ENCODE measurements around the gene TNFRSF25.

Gene TNFRSF25

GRCh38 chr1:6447016-6447817, 18.8 kb downstream of the TNFRSF25 start:
- TF ChIP-seq GATA2 (IDR thresholded peaks at IDR 0.05; ENCODE audit: low read depth, low read length) (no peak), GATA3 (IDR thresholded peaks at IDR 0.05; ENCODE audit: low read depth, low read length) (no peak)

DNA sequence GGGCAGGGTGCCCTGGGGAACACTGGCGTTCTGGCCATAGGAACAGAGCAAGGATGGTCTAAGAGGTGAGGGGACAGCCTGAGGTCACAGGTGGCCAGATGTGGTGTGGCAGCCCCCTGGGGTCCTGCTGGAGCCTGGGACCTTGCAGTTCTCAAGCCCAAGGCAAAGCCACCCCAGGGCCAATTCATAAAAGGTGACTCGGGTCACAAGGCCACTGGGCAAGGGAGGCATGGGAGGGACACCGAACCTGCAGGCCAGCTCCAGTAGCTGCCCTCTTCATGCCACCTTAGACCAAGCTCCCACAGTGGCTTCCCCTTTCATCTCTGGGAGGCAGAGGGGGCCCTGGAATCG, 19.3 kb downstream of the TNFRSF25 start:
- TF ChIP-seq GATA2 (IDR thresholded peaks at IDR 0.05; ENCODE audit: low read depth, low read length) (no peak), GATA3 (IDR thresholded peaks at IDR 0.05; ENCODE audit: low read depth, low read length) (no peak)

GRCh38 chr1:6445062-6445763, 20.8 kb downstream of the TNFRSF25 start:
- TF ChIP-seq GATA3 (IDR thresholded peaks at IDR 0.05; ENCODE audit: low read depth, low read length) (no peak), GATA2 (IDR thresholded peaks at IDR 0.05; ENCODE audit: low read depth, low read length) (no peak)

DNA sequence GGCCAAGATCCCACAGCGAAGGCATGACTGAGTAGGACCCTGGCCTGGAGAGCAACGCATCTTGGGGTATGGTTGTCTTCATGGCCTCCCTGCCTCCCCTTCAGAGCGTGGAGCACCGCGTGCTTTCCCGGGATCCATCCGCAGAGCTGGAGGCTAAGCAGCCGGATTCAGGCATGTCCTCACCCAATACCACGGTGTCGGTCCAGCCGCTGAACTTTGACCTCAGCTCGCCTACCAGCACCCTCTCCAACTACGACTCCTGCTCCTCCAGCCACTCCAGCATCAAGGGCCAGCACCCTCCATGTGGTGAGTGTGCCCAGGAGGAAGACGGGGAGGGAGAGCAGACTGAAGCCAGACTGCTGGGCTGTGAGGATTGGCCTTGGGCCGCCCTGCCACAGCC, 21.6 kb downstream of the TNFRSF25 start:
- no peak for TF ChIP-seq GATA3 (IDR thresholded peaks at IDR 0.05; ENCODE audit: low read depth, low read length)
- no peak for TF ChIP-seq GATA2 (IDR thresholded peaks at IDR 0.05; ENCODE audit: low read depth, low read length)

DNA sequence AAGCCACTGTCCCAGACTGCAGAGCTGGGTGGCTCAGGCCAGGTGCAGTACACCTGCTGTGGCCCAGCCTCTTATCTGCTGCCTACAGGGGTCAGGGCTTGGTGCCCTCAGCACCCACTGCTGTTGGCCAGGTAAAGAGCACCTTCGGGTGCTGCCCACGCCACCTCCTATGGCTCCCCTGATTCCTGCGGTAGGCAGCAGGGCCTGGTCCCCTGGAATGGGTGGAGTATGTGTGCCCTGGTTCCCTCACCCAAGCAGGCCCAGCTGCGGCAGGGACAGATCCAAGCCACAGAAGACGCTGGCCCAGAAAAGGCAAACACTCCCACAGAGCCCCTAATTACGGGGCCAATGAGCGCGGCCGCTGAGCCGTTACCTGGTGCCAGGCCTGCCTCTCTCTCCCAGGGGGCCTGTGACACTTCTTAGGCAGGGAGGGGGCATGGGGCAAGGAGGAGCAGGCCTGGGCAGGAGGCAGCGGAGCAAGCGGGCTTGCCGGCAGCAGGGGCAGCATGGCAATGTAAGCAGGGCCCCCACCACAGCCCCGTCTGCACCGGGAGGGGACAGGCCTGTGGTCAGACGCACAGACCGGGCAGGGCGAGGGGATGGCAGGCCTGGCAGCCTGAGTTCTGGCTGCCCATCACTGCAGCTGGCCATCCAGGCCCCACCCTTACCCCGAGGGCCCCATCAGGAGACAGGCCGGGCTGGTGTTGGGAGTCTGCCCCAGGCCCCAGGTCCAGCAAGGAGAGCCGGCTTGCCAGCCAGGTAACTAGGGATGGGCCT, 22.4 kb downstream of the TNFRSF25 start:
- no peak for TF ChIP-seq GATA3 (IDR thresholded peaks at IDR 0.05; ENCODE audit: low read depth, low read length)
- TF ChIP-seq GATA2 (IDR thresholded peaks at IDR 0.05; ENCODE audit: low read depth, low read length) = no peak

DNA sequence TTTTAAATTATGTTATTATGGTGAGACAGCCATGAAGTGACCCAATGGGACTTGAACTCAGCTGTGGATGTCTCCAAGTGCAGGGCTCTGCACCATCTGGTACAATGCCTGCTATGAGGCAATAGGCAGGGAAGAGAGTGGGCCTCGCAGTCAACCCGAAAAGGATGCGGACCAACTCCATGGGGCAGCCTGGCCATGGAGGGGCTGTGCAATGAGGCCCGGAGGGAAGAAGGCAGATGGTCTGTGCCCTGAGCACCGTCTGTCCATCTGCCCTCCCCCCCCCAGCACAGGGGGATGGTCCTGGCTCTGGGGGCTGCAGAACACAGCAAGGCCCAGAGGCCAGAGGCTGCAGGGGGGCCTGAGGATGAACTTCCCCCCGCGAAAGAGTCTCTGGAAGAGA, 24.4 kb downstream of the TNFRSF25 start:
- TF ChIP-seq GATA2 (IDR thresholded peaks at IDR 0.05; ENCODE audit: low read depth, low read length) = no peak
- no peak for TF ChIP-seq GATA3 (IDR thresholded peaks at IDR 0.05; ENCODE audit: low read depth, low read length)

GRCh38 chr1:6440198-6441126, 25.5 kb downstream of the TNFRSF25 start:
- TF ChIP-seq GATA2 (IDR thresholded peaks at IDR 0.05; ENCODE audit: low read depth, low read length) (no peak), GATA3 (IDR thresholded peaks at IDR 0.05; ENCODE audit: low read depth, low read length) (no peak)

DNA sequence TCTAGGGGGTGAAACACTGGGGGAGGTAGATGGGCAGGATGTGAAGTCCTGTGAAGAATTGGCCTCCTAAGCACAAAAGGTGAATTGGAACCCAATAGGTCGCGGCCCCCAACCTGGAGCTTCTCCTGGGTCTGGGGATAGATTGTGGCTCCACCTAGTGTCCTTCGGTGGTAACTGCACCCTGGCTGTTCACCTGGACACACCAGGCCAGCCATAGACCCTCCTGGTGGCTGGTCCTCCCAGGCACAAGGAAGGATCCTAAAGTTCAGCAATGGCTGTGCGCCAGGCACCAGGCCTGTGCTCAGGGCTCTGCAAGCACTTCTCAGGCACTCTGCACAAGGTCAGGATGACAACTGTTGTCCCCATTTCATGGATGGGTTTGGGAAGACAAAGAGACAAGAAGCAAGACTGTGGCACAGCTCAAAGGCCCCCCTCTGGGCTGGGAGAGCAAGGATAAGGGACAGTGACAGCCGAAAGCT, 27.9 kb downstream of the TNFRSF25 start:
- TF ChIP-seq GATA3 (IDR thresholded peaks at IDR 0.05; ENCODE audit: low read depth, low read length) (no peak), GATA2 (IDR thresholded peaks at IDR 0.05; ENCODE audit: low read depth, low read length) (no peak)

DNA sequence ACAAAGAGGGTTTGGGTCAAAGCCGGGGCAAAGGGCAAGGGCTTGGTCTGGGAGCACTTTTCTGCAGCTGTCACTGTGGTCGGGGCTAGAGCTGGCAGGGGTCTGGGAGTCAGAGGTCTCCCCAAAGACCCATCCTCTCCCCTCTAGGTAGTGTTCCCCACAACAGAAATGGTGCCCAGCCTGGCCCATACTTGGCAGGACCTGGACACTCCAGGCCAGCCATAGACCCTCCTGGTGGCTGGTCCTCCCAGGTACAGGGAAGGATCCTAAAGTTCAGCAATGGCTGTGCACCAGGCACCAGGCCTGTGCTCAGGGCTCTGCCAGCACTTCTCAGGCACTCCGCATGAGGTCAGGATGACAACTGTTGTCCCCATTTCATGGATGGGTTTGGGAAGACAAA, 30.4 kb downstream of the TNFRSF25 start:
- TF ChIP-seq GATA2 (IDR thresholded peaks at IDR 0.05; ENCODE audit: low read depth, low read length) (no peak), GATA3 (IDR thresholded peaks at IDR 0.05; ENCODE audit: low read depth, low read length) (no peak)

- no peak for TF ChIP-seq GATA2 (IDR thresholded peaks at IDR 0.05; ENCODE audit: low read depth, low read length)
- TF ChIP-seq GATA3 (IDR thresholded peaks at IDR 0.05; ENCODE audit: low read depth, low read length) = no peak
Measured at GRCh38 chr1:6435129-6435528, 30.8 kb downstream of the TNFRSF25 start.

GRCh38 chr1:6434186-6434585, 31.8 kb downstream of the TNFRSF25 start:
- TF ChIP-seq GATA3 (IDR thresholded peaks at IDR 0.05; ENCODE audit: low read depth, low read length) (no peak), GATA2 (IDR thresholded peaks at IDR 0.05; ENCODE audit: low read depth, low read length) (no peak)

GRCh38 chr1:6427441-6428390, 38.3 kb downstream of the TNFRSF25 start:
- TF ChIP-seq GATA2 (IDR thresholded peaks at IDR 0.05; ENCODE audit: low read depth, low read length) (no peak), GATA3 (IDR thresholded peaks at IDR 0.05; ENCODE audit: low read depth, low read length) (no peak)
